ENCODE results near the gene CLASRP. TPM values are rescaled to one million over a fixed set of nuclear protein-coding genes. Genes with fewer than 3 reads are reported as not detected.

Gene CLASRP
- total RNA-seq, 1 experiment from 2014 or later: 79.9 TPM

DNA sequence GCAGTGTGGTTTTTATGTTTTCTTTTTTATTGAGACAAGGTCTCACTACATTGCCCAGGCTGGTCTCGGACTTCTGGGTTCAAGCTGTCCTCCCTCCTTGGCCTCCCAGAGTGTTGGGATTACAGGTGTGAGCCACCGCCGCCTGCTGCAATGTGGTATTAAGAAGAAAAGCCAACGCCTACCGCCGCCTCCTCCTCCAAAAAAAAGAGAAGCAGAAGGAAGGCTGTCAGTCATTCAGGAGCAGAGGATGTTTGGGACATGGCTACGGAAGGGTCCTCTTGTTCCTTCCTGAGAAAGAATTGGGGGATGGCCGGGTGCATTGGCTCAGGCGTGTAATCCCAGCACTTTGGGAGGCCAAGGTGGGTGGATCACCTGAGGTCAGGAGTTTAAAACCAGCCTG is 55.3 kb downstream of the CLASRP start (continued):
- TF ChIP-seq, protein P1, sequence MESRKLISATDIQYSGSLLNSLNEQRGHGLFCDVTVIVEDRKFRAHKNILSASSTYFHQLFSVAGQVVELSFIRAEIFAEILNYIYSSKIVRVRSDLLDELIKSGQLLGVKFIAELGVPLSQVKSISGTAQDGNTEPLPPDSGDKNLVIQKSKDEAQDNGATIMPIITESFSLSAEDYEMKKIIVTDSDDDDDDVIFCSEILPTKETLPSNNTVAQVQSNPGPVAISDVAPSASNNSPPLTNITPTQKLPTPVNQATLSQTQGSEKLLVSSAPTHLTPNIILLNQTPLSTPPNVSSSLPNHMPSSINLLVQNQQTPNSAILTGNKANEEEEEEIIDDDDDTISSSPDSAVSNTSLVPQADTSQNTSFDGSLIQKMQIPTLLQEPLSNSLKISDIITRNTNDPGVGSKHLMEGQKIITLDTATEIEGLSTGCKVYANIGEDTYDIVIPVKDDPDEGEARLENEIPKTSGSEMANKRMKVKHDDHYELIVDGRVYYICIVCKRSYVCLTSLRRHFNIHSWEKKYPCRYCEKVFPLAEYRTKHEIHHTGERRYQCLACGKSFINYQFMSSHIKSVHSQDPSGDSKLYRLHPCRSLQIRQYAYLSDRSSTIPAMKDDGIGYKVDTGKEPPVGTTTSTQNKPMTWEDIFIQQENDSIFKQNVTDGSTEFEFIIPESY (IDR thresholded peaks at IDR 0.05; ENCODE audit: extremely low read depth, insufficient replicate concordance, low read length): no peak
- no peak for TF ChIP-seq ZNF274 (IDR thresholded peaks at IDR 0.05; ENCODE audit: low read depth, low read length)
- TF ChIP-seq, protein P2, sequence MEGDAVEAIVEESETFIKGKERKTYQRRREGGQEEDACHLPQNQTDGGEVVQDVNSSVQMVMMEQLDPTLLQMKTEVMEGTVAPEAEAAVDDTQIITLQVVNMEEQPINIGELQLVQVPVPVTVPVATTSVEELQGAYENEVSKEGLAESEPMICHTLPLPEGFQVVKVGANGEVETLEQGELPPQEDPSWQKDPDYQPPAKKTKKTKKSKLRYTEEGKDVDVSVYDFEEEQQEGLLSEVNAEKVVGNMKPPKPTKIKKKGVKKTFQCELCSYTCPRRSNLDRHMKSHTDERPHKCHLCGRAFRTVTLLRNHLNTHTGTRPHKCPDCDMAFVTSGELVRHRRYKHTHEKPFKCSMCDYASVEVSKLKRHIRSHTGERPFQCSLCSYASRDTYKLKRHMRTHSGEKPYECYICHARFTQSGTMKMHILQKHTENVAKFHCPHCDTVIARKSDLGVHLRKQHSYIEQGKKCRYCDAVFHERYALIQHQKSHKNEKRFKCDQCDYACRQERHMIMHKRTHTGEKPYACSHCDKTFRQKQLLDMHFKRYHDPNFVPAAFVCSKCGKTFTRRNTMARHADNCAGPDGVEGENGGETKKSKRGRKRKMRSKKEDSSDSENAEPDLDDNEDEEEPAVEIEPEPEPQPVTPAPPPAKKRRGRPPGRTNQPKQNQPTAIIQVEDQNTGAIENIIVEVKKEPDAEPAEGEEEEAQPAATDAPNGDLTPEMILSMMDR (IDR thresholded peaks at IDR 0.05 in 2 of 3, conservative IDR thresholded peaks at IDR 0.05 in 1 of 3; ENCODE audit: borderline replicate concordance in 1 of 3, insufficient read depth in 1 of 3, low read depth in 2 of 3, low read length in 2 of 3): no peak

DNA sequence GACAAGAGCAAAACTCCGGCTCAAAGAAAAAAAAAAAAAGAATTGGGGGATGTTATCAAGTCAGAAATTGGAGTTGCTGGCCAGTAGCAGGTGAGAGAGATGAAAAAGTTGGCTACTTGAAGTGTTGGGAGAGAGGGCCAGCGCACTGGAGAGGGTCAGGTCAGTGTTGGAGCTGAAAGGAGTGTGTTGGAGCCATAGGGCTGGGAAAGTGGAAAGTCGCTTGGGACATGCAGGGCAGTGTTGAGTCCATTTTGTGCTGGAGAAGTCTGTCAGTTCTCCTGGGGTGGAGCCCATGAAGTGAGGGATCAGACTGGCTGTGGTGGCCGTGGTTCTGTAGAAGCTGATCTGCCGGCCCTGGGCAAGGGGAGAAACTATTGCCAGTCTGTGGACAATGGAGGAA is 55.9 kb downstream of the CLASRP start:
- H3K4me1 ChIP-seq (ENCODE audit: control insufficient read depth in 1 of 2, insufficient read depth in 2 of 2, low read length in 2 of 2): peaks cover 16 to 64% of the 10 kb centered on the region in 2 experiments; a peak in 3 of 4 replicates
- ChIA-PET RAD21 (ENCODE audit: low non-redundant PET in 1 of 2, low total read pairs in 2 of 2, uncharacterized antibody in 2 of 2, unreplicated experiment in 2 of 2) (no interaction called here), CTCF (no interaction called here), POLR2A (no interaction called here)
- peaks cover 71% of the 10 kb centered on the region for H3K79me2 ChIP-seq (ENCODE audit: insufficient read depth, low read length)
- H3K4me3 ChIP-seq (replicated peaks in 1 of 2; ENCODE audit: low read depth in 1 of 2, low read length in 2 of 2): peak overlapping the region in 1 of 2 experiments; percentile 94; a peak in 1 of 4 replicates
- no peaks in the 10 kb centered on the region for H3K27me3 ChIP-seq (ENCODE audit: insufficient read depth, low read length)
- DNase-seq (ENCODE audit: low read depth, low spot score): no peak
- no peak for ATAC-seq
- no peak for TF ChIP-seq ZFX (IDR thresholded peaks at IDR 0.05)
- no peak for TF ChIP-seq ELF1 (IDR thresholded peaks at IDR 0.05; ENCODE audit: borderline replicate concordance, low read depth)
- no peak for TF ChIP-seq POLR2AphosphoS5 (IDR thresholded peaks at IDR 0.05; ENCODE audit: low read depth, low read length)
- no peak for TF ChIP-seq JUND (IDR thresholded peaks at IDR 0.05)
- no peak for TF ChIP-seq SP1 (IDR thresholded peaks at IDR 0.05; ENCODE audit: low read depth)
- TF ChIP-seq, protein P3, sequence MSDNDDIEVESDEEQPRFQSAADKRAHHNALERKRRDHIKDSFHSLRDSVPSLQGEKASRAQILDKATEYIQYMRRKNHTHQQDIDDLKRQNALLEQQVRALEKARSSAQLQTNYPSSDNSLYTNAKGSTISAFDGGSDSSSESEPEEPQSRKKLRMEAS (IDR thresholded peaks at IDR 0.05): no peak
- no peak for TF ChIP-seq FOSL1 (IDR thresholded peaks at IDR 0.05; ENCODE audit: low read depth)
- TF ChIP-seq TCF7L2 (IDR thresholded peaks at IDR 0.05; ENCODE audit: borderline replicate concordance, extremely low read depth, insufficient read depth, insufficient read length): no peak
- TF ChIP-seq EGR1 (IDR thresholded peaks at IDR 0.05; ENCODE audit: low read depth): no peak
- TF ChIP-seq RAD21 (IDR thresholded peaks at IDR 0.05; ENCODE audit: low read depth): no peak
- TF ChIP-seq, protein P1 (IDR thresholded peaks at IDR 0.05; ENCODE audit: extremely low read depth, insufficient replicate concordance, low read length): no peak
- TF ChIP-seq CEBPB (IDR thresholded peaks at IDR 0.05; ENCODE audit: low read depth): no peak
- TF ChIP-seq, protein P2 (IDR thresholded peaks at IDR 0.05 in 2 of 3, conservative IDR thresholded peaks at IDR 0.05 in 1 of 3; ENCODE audit: borderline replicate concordance in 1 of 3, insufficient read depth in 1 of 3, low read depth in 2 of 3, low read length in 2 of 3): no peak
- TF ChIP-seq EZH2phosphoT487 (IDR thresholded peaks at IDR 0.05; ENCODE audit: borderline replicate concordance): no peak
- no peaks in the 10 kb centered on the region for H3K9me2 ChIP-seq (ENCODE audit: insufficient read depth)
- intact Hi-C loops (cut with micrococcal nuclease): loop anchor here (10.0 kb wide), 2 partner anchors 80 to 680 kb away; partner anchors contain the start of genes BLOC1S3 and TRAPPC6A
- no peak overlapping the region for H2AFZ ChIP-seq (ENCODE audit: low read depth, low read length, poor library complexity, severe bottlenecking)
- no TSS peak for BruUV-seq (replicated peaks)
- H3K9me3 ChIP-seq (ENCODE audit: control insufficient read depth in 1 of 2, insufficient read depth in 1 of 2, low read depth in 1 of 2, low read length in 2 of 2): no peaks in the 10 kb centered on the region
- H3K27ac ChIP-seq (ENCODE audit: low read depth, low read length): no peak overlapping the region
- no peaks in the 10 kb centered on the region; the same call in 1 of the 2 replicates for H4K20me1 ChIP-seq (ENCODE audit: insufficient read depth)
- H3K4me2 ChIP-seq (ENCODE audit: low read length): peak overlapping the region; percentile 96
- H3K36me3 ChIP-seq (ENCODE audit: control insufficient read depth in 1 of 2, insufficient read depth in 2 of 2, low read length in 2 of 2): peaks cover 0 to 8% of the 10 kb centered on the region in 2 experiments; a peak in 2 of 4 replicates
- 0 out of 2 replicates have a peak overlapping the region, but pooled peaks have one; percentile 97 for H3K9ac ChIP-seq (ENCODE audit: low read length)

Data from HCT116 (cell line).